Uterus (tissue), 4 donors: ENCODE measurements around the gene CDKN2A. TPM values are rescaled to one million over a fixed set of nuclear protein-coding genes. Genes with fewer than 3 reads are reported as not detected.

ENCODE experiments used
- DNase-seq, 2 donors: peaks; one replicate each; pipeline ENCODE4 v3.0.0-alpha.2; 2019 to 2020
- H3K27ac ChIP-seq, 2 donors: fragments of 200-600 bp; sonication (generic); 1 replicate in 1 of 2; 2 replicates in 1 of 2; pipeline ENCODE4 v1.5.1; 2016 to 2018
- H3K27me3 ChIP-seq, 2 donors: fragments of 200-600 bp; sonication (generic); one replicate each; pipeline ENCODE4 v1.5.1; 2018 to 2019; ENCODE audit warnings: control low read depth in 1 of 2
- H3K36me3 ChIP-seq, 2 donors: fragments of 200-600 bp; sonication (generic); one replicate each; pipeline ENCODE4 v1.5.1; 2019; ENCODE audit warnings: control low read depth in 1 of 2
- H3K4me1 ChIP-seq, 2 donors: fragments of 200-600 bp; sonication (generic); one replicate each; pipeline ENCODE4 v1.5.1; 2018 to 2019; ENCODE audit warnings: control low read depth in 1 of 2
- H3K4me3 ChIP-seq, 2 donors: fragments of 200-600 bp; sonication (generic); 1 replicate in 1 of 2; 2 replicates in 1 of 2; pipeline ENCODE4 v1.5.1; 2018 to 2019; ENCODE audit warnings: mild to moderate bottlenecking in 1 of 2
- H3K9me3 ChIP-seq, 2 donors: fragments of 200-600 bp; sonication (generic); one replicate each; pipeline ENCODE4 v1.5.1; 2019; ENCODE audit warnings: control low read depth in 1 of 2
- POLR2A ChIP-seq, 2 donors: fragments of 450-650 bp; IDR thresholded peaks; one replicate each; pipeline ENCODE4 v1.6.1; 2016; ENCODE audit warnings: antibody characterized with exemption in 2 of 2, mild to moderate bottlenecking in 1 of 2, moderate library complexity in 1 of 2
- intact Hi-C: fragments of 100-400 bp; cut with DNase I; formaldehyde crosslinking; loops from one replicate; pipeline ENCODE4 v1.15.1; 2023; ENCODE audit warnings: low total_unique reads
- total RNA-seq, 4 donors: library from RNA; depleted of rRNA in 3 of 4; stranded (reverse); fragments of >200 nt in 3 of 4; gene quantifications; one replicate each; pipeline versions ENCODE4 v1.1.0 to v1.2.4, GENCODE V29; 2014 to 2023
- TF ChIP-seq, protein P1 (sequence below), 4 experiments: fragments of 200-600 bp in 2 of 4; fragments of 450-650 bp in 2 of 4; sonication (generic) in 2 of 4; IDR thresholded peaks; one replicate each; pipeline ENCODE4 v1.5.1; 2016 to 2019; ENCODE audit warnings: antibody characterized with exemption in 4 of 4, mild to moderate bottlenecking in 2 of 4, moderate library complexity in 1 of 4
- donor health status: DM: yes; HTN: yes; CAD: no.

CDKN2A gene
- total RNA-seq, 4 donors from 2014 or later = 0.88 TPM; not detected in 3

GRCh38 chr9:21993007-21993406 is 1.2 kb downstream of the CDKN2A start:
- H3K4me1 ChIP-seq = peaks cover 0 to 4% of the 10 kb centered on the region in 2 donors
- H3K9me3 ChIP-seq = no peaks in the 10 kb centered on the region
- intact Hi-C loops = no loop called here
- H3K27ac ChIP-seq = no peak overlapping the region
- no peak overlapping the region for H3K4me3 ChIP-seq
- peaks cover 0 to 53% of the 10 kb centered on the region in 2 donors for H3K27me3 ChIP-seq
- TF ChIP-seq POLR2A (IDR thresholded peaks at IDR 0.05) = no peak
- TF ChIP-seq, protein P1, sequence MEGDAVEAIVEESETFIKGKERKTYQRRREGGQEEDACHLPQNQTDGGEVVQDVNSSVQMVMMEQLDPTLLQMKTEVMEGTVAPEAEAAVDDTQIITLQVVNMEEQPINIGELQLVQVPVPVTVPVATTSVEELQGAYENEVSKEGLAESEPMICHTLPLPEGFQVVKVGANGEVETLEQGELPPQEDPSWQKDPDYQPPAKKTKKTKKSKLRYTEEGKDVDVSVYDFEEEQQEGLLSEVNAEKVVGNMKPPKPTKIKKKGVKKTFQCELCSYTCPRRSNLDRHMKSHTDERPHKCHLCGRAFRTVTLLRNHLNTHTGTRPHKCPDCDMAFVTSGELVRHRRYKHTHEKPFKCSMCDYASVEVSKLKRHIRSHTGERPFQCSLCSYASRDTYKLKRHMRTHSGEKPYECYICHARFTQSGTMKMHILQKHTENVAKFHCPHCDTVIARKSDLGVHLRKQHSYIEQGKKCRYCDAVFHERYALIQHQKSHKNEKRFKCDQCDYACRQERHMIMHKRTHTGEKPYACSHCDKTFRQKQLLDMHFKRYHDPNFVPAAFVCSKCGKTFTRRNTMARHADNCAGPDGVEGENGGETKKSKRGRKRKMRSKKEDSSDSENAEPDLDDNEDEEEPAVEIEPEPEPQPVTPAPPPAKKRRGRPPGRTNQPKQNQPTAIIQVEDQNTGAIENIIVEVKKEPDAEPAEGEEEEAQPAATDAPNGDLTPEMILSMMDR (IDR thresholded peaks at IDR 0.05) = no peak
- no peaks in the 10 kb centered on the region for H3K36me3 ChIP-seq
- no peak for DNase-seq

- H3K4me1 ChIP-seq = peaks cover 0 to 4% of the 10 kb centered on the region in 2 donors
- no peaks in the 10 kb centered on the region for H3K36me3 ChIP-seq
- intact Hi-C loops = no loop called here
- no peak for DNase-seq
- H3K4me3 ChIP-seq = no peak overlapping the region
- TF ChIP-seq, protein P1 (IDR thresholded peaks at IDR 0.05) = no peak
- no peak for TF ChIP-seq POLR2A (IDR thresholded peaks at IDR 0.05)
- H3K27me3 ChIP-seq = peaks cover 0 to 67% of the 10 kb centered on the region in 2 donors
- no peaks in the 10 kb centered on the region for H3K9me3 ChIP-seq
- H3K27ac ChIP-seq = no peak overlapping the region
Observed at GRCh38 chr9:21991072-21991959, 2.9 kb downstream of the CDKN2A start.

DNA sequence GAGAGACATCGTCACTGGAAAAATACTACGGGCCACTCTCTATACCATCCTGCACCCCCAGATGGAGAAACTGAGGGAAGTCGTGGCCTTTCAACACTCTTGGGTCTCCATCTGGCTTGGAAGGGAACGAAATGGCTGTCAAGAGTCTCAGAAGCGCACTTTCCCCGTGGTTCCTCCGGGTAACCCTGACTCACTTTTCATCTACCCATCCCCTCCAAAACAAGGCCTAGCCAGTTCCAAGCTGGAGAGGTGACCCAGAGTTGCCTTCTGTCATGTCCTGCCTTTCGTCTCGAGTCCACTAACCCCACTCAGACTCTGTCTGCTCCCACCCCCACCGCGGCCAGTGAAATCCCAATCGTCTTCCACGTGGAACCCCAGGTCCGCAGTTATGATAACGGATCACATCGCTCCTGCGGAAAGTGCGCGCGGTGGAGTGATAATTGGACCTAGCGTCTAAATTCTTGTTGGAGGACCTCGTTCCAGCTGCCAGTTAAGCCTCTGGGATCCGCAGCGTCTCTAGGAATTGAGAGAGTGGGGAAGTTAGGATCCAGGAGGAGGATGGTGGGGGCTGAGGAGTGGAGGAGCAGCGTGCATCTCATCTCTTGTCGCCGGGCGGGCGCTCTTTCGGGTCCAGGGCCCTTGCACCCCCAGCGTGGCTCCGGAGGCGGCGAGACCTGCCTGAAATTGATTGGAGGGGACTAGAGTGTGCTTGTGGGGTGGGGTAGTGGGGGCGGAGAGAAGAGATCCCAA is 4.6 kb downstream of the CDKN2A start:
- Histone ChIP-seq H3K27me3 (peaks cover 0 to 83% of the 10 kb centered on the region in 2 donors), H3K9me3 (no peaks in the 10 kb centered on the region), H3K4me3 (no peak overlapping the region), H3K27ac (no peak overlapping the region), H3K4me1 (peaks cover 0 to 4% of the 10 kb centered on the region in 2 donors), H3K36me3 (no peaks in the 10 kb centered on the region)
- intact Hi-C loops = no loop called here
- no peak for DNase-seq
- TF ChIP-seq POLR2A (IDR thresholded peaks at IDR 0.05) = no peak
- TF ChIP-seq, protein P1 (IDR thresholded peaks at IDR 0.05) = no peak

DNA sequence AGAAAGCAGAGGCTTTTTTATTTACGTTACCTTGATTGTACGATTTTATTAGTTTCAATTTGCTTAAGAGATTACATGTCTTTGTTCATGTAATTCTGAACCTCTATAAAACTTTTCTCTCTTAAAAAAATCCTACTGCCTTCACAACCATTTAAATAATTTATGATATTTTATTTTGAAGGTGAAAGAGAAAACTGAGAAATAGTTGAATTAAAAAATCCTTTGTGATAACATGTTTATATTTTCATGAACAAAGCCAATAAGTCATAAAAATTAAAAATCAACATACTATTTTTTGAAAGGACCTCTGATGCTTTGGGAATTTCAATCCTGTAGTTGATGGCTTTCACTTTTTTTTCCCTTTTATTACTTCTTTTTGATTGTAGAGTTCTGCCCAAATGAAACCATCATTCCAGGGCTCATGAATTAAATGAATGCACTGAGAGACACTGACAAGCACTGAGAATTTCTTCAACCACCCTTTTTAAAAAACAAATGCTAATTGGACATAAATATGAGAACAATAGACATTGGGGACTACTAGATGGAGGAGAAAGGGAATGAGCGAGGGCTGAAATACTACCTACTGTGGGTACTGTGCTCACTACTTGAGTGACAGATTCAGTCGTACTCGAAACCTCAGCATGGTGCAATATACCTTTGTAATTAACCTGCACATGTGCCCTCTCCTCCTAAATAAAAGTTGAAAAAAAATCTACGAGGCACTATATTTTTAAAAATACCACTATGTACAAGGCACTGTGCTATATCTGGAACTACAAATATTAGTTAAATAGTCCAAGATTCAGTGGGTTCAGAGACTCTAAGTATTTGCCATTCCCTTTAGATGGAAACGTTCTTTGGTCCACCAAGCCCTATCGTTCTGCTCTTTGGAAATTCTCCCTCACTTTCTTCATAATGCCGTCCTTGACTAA is 5.9 kb downstream of the CDKN2A start:
- no peak for TF ChIP-seq POLR2A (IDR thresholded peaks at IDR 0.05)
- TF ChIP-seq, protein P1 (IDR thresholded peaks at IDR 0.05) = no peak

More for the DNA sequence above, 5.9 kb downstream of the CDKN2A start:
- peaks cover 0 to 93% of the 10 kb centered on the region in 2 donors for H3K27me3 ChIP-seq
- intact Hi-C loops = no loop called here
- no peak for DNase-seq
- no peaks in the 10 kb centered on the region for H3K4me1 ChIP-seq
- no peak overlapping the region for H3K4me3 ChIP-seq
- H3K9me3 ChIP-seq = no peaks in the 10 kb centered on the region
- H3K27ac ChIP-seq = no peak overlapping the region
- H3K36me3 ChIP-seq = no peaks in the 10 kb centered on the region
